Astrocyte of the spinal cord (primary cell): ENCODE data around the gene GBA3.

Source experiments
- DNase-seq: peaks from one replicate; pipeline ENCODE4 v3.0.0; 2011; ENCODE audit warnings: low read depth, low spot score
- H3K4me3 ChIP-seq: 2 replicates; pipeline ENCODE4 v1.5.1; 2011; ENCODE audit warnings: low read depth, mild to moderate bottlenecking, low read length, moderate library complexity
- CTCF ChIP-seq: IDR thresholded peaks from 2 replicates; pipeline ENCODE4 v1.5.1; 2012; ENCODE audit warnings: low read depth, mild to moderate bottlenecking, low read length, inconsistent platforms
- in situ Hi-C: cut with HindIII; loops from 2 replicates; pipeline ENCODE4 v1.10.0; 2017; ENCODE audit warnings: low sequenced_read_pairs

The GBA3 gene

GRCh38 chr4:22692736-22693135 is at the start of gene GBA3:
Gene GBA3 (plus strand): TSS chr4:22692937.
- no peak for DNase-seq
- H3K4me3 ChIP-seq: no peak within 1 kb of the TSS
- in situ Hi-C loops: no loop called here
- no peak for TF ChIP-seq CTCF

DNA sequence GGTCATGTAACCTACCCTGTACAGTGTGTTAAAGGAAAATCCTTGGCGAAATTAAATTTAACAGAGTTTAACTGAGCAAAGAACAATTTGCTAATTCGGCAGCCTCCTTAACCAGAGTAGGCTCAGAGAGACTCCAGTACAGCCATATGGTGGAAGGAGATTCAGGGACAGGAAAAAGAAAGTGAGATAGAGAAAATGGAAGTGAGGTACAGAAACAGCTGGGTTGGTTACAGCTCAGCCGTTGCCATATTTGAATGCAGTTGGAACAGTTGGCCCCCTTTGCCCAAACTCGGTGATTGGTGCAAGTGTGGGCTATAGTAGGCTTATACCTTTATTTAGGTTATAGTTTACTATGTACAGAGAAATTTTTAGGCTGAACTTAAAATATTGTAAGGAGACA is 48.8 kb upstream of the GBA3 start:
- TF ChIP-seq CTCF: no peak
- no peak overlapping the region for H3K4me3 ChIP-seq
- DNase-seq: no peak
- in situ Hi-C loops: no loop called here

GRCh38 chr4:22645481-22646182 is 47.1 kb upstream of the GBA3 start:
- H3K4me3 ChIP-seq: no peak overlapping the region
- in situ Hi-C loops: no loop called here
- DNase-seq: no peak
- TF ChIP-seq CTCF: no peak

GRCh38 chr4:22648996-22649395 is 43.7 kb upstream of the GBA3 start:
- in situ Hi-C loops: no loop called here
- DNase-seq: no peak
- no peak overlapping the region for H3K4me3 ChIP-seq
- TF ChIP-seq CTCF: no peak

DNA sequence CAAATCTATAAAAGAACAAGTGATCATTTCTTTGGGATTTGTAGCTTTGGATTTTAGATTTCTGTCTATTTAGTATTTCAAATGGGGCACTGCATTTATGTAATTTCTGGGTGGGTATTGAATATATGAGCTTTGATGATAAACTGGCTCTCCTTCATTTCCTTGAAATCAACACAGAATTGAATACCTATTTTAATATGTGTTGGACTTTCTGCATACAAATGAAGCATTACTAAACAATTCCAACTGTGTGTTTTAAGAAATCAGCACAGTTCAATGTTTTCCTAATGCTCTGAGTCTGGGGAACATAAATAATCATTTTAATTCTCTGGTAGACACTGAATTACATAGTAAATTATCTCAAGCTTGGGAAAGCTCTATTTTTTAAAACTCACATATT is 42.0 kb upstream of the GBA3 start:
- in situ Hi-C loops: no loop called here
- no peak for TF ChIP-seq CTCF
- no peak overlapping the region for H3K4me3 ChIP-seq
- no peak for DNase-seq

DNA sequence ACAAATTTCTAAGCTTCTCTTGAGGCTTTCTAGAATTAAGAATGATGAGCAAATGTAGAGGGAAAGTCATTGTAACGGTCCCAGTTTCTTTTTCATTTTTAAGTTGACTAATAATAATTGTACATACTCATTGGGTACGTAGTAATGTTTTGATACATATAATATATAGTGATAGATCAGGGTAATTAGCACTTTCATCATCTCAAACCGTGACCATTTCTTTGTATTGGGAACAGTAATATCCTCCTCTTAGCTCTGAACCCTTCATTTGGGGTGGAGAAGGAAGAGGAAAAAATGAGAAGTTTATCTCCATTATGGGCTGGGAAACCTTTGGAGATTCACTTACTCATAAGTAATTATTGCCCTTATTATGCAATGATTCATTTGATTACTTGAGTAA is 39.0 kb upstream of the GBA3 start:
- no peak for TF ChIP-seq CTCF
- no peak overlapping the region for H3K4me3 ChIP-seq
- no peak for DNase-seq
- in situ Hi-C loops: no loop called here
